HCT116 (cell line): ENCODE data around the gene ZNF189.

Experiments
- CTCF ChIP-seq, 3 experiments: fragments of 200-600 bp in 1 of 3; sonication (generic) in 1 of 3; IDR thresholded peaks in 2 of 3; conservative IDR thresholded peaks in 1 of 3; 2 replicates each; pipeline ENCODE4 v1.5.1; 2012 to 2017; ENCODE audit warnings: low read depth in 2 of 3, low read length in 2 of 3, antibody characterized with exemption in 1 of 3, borderline replicate concordance in 1 of 3, control low read depth in 1 of 3, mild to moderate bottlenecking in 1 of 3, mixed read lengths in 1 of 3, mixed run types in 1 of 3, moderate library complexity in 1 of 3; ENCODE audit not compliant: insufficient read depth in 1 of 3
- EZH2 ChIP-seq: fragments of 200-600 bp; sonication (generic); IDR thresholded peaks from 2 replicates; pipeline ENCODE4 v1.6.1; 2017; ENCODE audit warnings: antibody characterized with exemption, mixed run types
- MAX ChIP-seq: IDR thresholded peaks from 2 replicates; pipeline ENCODE4 v1.6.1; 2012
- ZBTB33 ChIP-seq: IDR thresholded peaks from 2 replicates; pipeline ENCODE4 v1.6.1; 2011; ENCODE audit warnings: mild to moderate bottlenecking, low read length, moderate library complexity; ENCODE audit not compliant: insufficient replicate concordance; ENCODE audit errors: extremely low read depth

GRCh38 chr9:101418518-101419430 lies 20.1 kb downstream of the ZNF189 start:
- TF ChIP-seq CTCF (IDR thresholded peaks at IDR 0.05 in 2 of 3, conservative IDR thresholded peaks at IDR 0.05 in 1 of 3; ENCODE audit: borderline replicate concordance in 1 of 3, insufficient read depth in 1 of 3, low read depth in 2 of 3, low read length in 2 of 3) (no peak), EZH2 (no peak), MAX (no peak), ZBTB33 (no peak)
